GM23338 (cell line): Measurements from ENCODE around the gene SFI1. TPM values are rescaled to one million over a fixed set of nuclear protein-coding genes. Genes with fewer than 3 reads are reported as not detected.

Experiments used
- ATAC-seq: fragments of 200-7000 bp; cut with Tn5 transposase; 3 replicates; pipeline ENCODE4 v1.9.1; 2020
- DNase-seq: peaks from one replicate; pipeline ENCODE4 v3.0.0-alpha.2; 2015; ENCODE audit warnings: low spot score
- H2AFZ ChIP-seq: fragments of 200-600 bp; sonication (generic); 2 replicates; pipeline ENCODE4 v1.8.0; 2016; ENCODE audit warnings: antibody characterized with exemption, mild to moderate bottlenecking, moderate library complexity
- H3F3A ChIP-seq: fragments of 200-600 bp; sonication (generic); replicated peaks from 2 replicates; pipeline ENCODE4 v1.8.0; 2017; ENCODE audit warnings: antibody characterized with exemption, mixed run types, low read depth
- H3K27ac ChIP-seq: fragments of 200-600 bp; sonication (generic); 2 replicates; pipeline ENCODE4 v1.6.1; 2016; ENCODE audit warnings: low read depth
- H3K27me3 ChIP-seq: fragments of 200-600 bp; sonication (generic); 2 replicates; pipeline ENCODE4 v1.8.0; 2016; ENCODE audit warnings: mild to moderate bottlenecking, mixed run types, moderate library complexity; ENCODE audit not compliant: insufficient read depth
- H3K36me3 ChIP-seq: fragments of 200-600 bp; sonication (generic); 2 replicates; pipeline ENCODE4 v1.8.0; 2016; ENCODE audit warnings: mild to moderate bottlenecking; ENCODE audit not compliant: insufficient read depth
- H3K4me1 ChIP-seq: fragments of 200-600 bp; sonication (generic); 2 replicates; pipeline ENCODE4 v1.8.0; 2016; ENCODE audit warnings: mild to moderate bottlenecking, moderate library complexity; ENCODE audit not compliant: insufficient read depth
- H3K4me2 ChIP-seq: fragments of 200-600 bp; sonication (generic); 2 replicates; pipeline ENCODE4 v1.7.1; 2017; ENCODE audit warnings: mixed run types
- H3K4me3 ChIP-seq: fragments of 200-600 bp; sonication (generic); 2 replicates; pipeline ENCODE4 v1.6.1; 2016; ENCODE audit warnings: mixed run types
- H3K79me2 ChIP-seq: fragments of 200-600 bp; sonication (generic); replicated peaks from 2 replicates; pipeline ENCODE4 v1.8.0; 2017; ENCODE audit warnings: mild to moderate bottlenecking; ENCODE audit not compliant: insufficient read depth
- H3K9me2 ChIP-seq: fragments of 200-600 bp; sonication (generic); 2 replicates; pipeline ENCODE4 v1.8.0; 2017; ENCODE audit not compliant: insufficient read depth
- H4K20me1 ChIP-seq: fragments of 200-600 bp; sonication (generic); replicated peaks from 2 replicates; pipeline ENCODE4 v1.8.0; 2017; ENCODE audit warnings: mild to moderate bottlenecking; ENCODE audit not compliant: insufficient read depth
- H3K27ac Mint-ChIP-seq: 2 replicates; pipeline ENCODE4 v1.8.0; 2020; ENCODE audit warnings: inconsistent platforms, mild to moderate bottlenecking, moderate library complexity, mixed read lengths
- H3K27me3 Mint-ChIP-seq: 3 replicates; pipeline ENCODE4 v1.8.0; 2022; ENCODE audit warnings: low read depth, mild to moderate bottlenecking, moderate library complexity, mixed read lengths, inconsistent platforms; ENCODE audit not compliant: insufficient read depth, poor library complexity
- H3K36me3 Mint-ChIP-seq: 3 replicates; pipeline ENCODE4 v1.8.0; 2021; ENCODE audit warnings: low read depth, mild to moderate bottlenecking, inconsistent platforms, moderate library complexity, mixed read lengths
- H3K4me1 Mint-ChIP-seq: 3 replicates; pipeline ENCODE4 v1.8.0; 2020; ENCODE audit warnings: mild to moderate bottlenecking, inconsistent platforms, mixed read lengths
- H3K4me3 Mint-ChIP-seq: 3 replicates; pipeline ENCODE4 v1.8.0; 2021; ENCODE audit warnings: moderate library complexity, mild to moderate bottlenecking, inconsistent platforms, mixed read lengths
- H3K9me3 Mint-ChIP-seq: 3 replicates; pipeline ENCODE4 v1.8.0; 2020; ENCODE audit warnings: moderate library complexity, mild to moderate bottlenecking, inconsistent platforms, mixed read lengths
- CREB1 ChIP-seq: fragments of 250-450 bp; sonication (Bioruptor Pico); IDR thresholded peaks from 2 replicates; pipeline ENCODE4 v1.5.0; 2020; ENCODE audit warnings: low read depth, mild to moderate bottlenecking, moderate library complexity
- EZH2 ChIP-seq: fragments of 200-600 bp; sonication (generic); IDR thresholded peaks from one replicate; pipeline ENCODE4 v1.8.0; 2017; ENCODE audit warnings: antibody characterized with exemption, mild to moderate bottlenecking, low read depth; ENCODE audit not compliant: unreplicated experiment
- EZH2phosphoT487 ChIP-seq: fragments of 200-600 bp; sonication (generic); IDR thresholded peaks from one replicate; pipeline ENCODE4 v1.8.1; 2018; ENCODE audit warnings: antibody characterized with exemption; ENCODE audit not compliant: unreplicated experiment
- JUNB ChIP-seq: IDR thresholded peaks from one replicate; pipeline ENCODE4 v1.6.1; 2016; ENCODE audit warnings: antibody characterized with exemption; ENCODE audit not compliant: unreplicated experiment
- NANOG ChIP-seq: IDR thresholded peaks from 2 replicates; pipeline ENCODE4 v1.6.1; 2016; ENCODE audit warnings: antibody characterized with exemption, borderline replicate concordance
- POLR2AphosphoS5 ChIP-seq: IDR thresholded peaks from 2 replicates; pipeline ENCODE4 v1.6.1; 2016; ENCODE audit warnings: antibody characterized with exemption, low read depth
- STAT1 ChIP-seq: IDR thresholded peaks from one replicate; pipeline ENCODE4 v1.6.1; 2016; ENCODE audit warnings: antibody characterized with exemption; ENCODE audit not compliant: unreplicated experiment
- ZNF331 ChIP-seq: fragments of 250-450 bp; sonication (Bioruptor Pico); IDR thresholded peaks from 2 replicates; pipeline ENCODE4 v1.5.0; 2020; ENCODE audit warnings: low read depth, mild to moderate bottlenecking, moderate library complexity
- polyA plus RNA-seq: library from polyadenylated mRNA; unstranded; fragments of >200 nt; fragmentation: Nextera tagmentation; extraction: Ambion mirVana; gene quantifications from 2 replicates; pipeline ENCODE4 v1.2.1, GENCODE V29; 2016
- total RNA-seq: library from RNA; depleted of rRNA; stranded (reverse); fragments of >200 nt; shearing (Covaris generic); gene quantifications from 2 replicates; pipeline ENCODE4 v1.2.3, GENCODE V29; 2014
- TF ChIP-seq, protein P1 (sequence below), 2 experiments: fragments of 200-600 bp in 1 of 2; sonication (generic) in 1 of 2; conservative IDR thresholded peaks; 2 replicates each; pipeline versions ENCODE4 v1.5.1 to v1.6.1; 2016 to 2017; ENCODE audit warnings: antibody characterized with exemption in 2 of 2, low read depth in 2 of 2, mild to moderate bottlenecking in 2 of 2, moderate library complexity in 1 of 2

Gene SFI1
- total and polyA plus RNA-seq, 2 experiments from 2014 or later = 16.7 to 25.6 TPM

DNA sequence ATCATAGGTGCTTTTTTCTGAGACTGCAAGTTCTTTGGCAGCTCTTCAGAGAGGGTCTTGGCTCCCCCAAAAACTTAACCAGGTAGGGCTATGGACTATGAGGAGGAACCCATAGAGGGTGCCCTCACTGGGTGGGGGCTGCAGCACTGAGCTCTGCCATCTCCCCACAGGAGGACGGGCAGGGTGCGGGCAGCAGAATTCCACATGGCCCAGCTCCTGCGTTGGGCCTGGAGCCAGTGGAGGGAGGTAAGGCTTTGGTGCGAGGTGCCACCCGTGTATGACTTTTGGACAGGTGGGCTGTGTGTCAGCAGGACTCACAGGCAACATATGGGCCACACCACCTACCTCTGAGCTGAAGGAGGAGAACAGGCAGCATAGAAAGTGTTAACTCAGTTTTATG is 107.2 kb downstream of the SFI1 start:
- Mint-ChIP-seq H3K4me3 (no peak overlapping the region), H3K36me3 (no peaks in the 10 kb centered on the region), H3K9me3 (no peaks in the 10 kb centered on the region; the same call in 1 of the 3 replicates), H3K27ac (no peak overlapping the region), H3K4me1 (no peaks in the 10 kb centered on the region; the same call in 2 of the 3 replicates), H3K27me3 (peaks cover 8% of the 10 kb centered on the region)
- no peak overlapping the region for H3K4me2 ChIP-seq
- no peak overlapping the region for H2AFZ ChIP-seq
- no peaks in the 10 kb centered on the region for H3K4me1 ChIP-seq
- DNase-seq (no peak), ATAC-seq (no peak)
- H3K27ac ChIP-seq = no peak overlapping the region
- H4K20me1 ChIP-seq = no peaks in the 10 kb centered on the region
- TF ChIP-seq POLR2AphosphoS5 (no peak), CREB1 (CRISPR knock-in tag) (no peak), STAT1 (no peak)
- no peaks in the 10 kb centered on the region for H3K27me3 ChIP-seq
- no peaks in the 10 kb centered on the region for H3K79me2 ChIP-seq
- no peaks in the 10 kb centered on the region for H3K9me2 ChIP-seq
- H3K4me3 ChIP-seq = no peak overlapping the region
- no peaks in the 10 kb centered on the region for H3K36me3 ChIP-seq
- no peaks in the 10 kb centered on the region for H3F3A ChIP-seq

DNA sequence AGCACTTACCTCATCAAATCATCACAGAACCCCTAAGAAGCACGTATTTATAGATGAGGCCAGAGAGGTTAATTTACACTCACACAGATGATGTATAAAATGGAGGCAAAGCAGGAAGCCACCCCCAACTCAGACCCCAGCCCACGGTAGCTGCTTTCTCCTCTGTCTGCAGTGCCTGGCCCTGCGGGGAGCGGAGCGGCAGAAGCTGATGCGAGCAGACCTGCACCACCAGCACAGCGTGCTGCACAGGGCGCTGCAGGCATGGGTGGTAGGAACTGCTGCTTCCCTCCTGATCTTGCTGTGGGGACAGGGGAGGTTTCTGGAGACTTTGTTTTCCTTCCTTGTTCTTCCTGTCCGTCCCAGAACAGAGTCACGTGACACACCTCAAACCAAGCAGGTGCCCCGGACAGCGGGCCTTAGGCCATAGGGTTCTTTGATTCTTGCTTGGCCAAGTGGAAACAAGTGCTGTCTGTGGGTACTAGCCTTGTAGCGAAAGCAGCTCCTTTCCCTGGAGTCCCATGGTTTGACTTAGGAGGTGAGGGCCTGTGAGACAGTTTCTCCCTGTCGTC is 107.9 kb downstream of the SFI1 start:
- Histone ChIP-seq H3K36me3 (no peaks in the 10 kb centered on the region), H3K9me2 (no peaks in the 10 kb centered on the region), H3F3A (no peaks in the 10 kb centered on the region), H3K4me3 (no peak overlapping the region), H3K4me2 (no peak overlapping the region), H3K4me1 (no peaks in the 10 kb centered on the region), H3K27me3 (no peaks in the 10 kb centered on the region), H3K27ac (no peak overlapping the region), H3K79me2 (no peaks in the 10 kb centered on the region), H4K20me1 (no peaks in the 10 kb centered on the region), H2AFZ (no peak overlapping the region)
- TF ChIP-seq EZH2 = no peak
- TF ChIP-seq JUNB = no peak
- Mint-ChIP-seq H3K27me3 (peaks cover 8% of the 10 kb centered on the region), H3K4me1 (no peaks in the 10 kb centered on the region; the same call in 2 of the 3 replicates), H3K27ac (no peak overlapping the region), H3K9me3 (no peaks in the 10 kb centered on the region; the same call in 1 of the 3 replicates), H3K36me3 (no peaks in the 10 kb centered on the region), H3K4me3 (no peak overlapping the region)
- no peak for ATAC-seq
- DNase-seq = no peak

DNA sequence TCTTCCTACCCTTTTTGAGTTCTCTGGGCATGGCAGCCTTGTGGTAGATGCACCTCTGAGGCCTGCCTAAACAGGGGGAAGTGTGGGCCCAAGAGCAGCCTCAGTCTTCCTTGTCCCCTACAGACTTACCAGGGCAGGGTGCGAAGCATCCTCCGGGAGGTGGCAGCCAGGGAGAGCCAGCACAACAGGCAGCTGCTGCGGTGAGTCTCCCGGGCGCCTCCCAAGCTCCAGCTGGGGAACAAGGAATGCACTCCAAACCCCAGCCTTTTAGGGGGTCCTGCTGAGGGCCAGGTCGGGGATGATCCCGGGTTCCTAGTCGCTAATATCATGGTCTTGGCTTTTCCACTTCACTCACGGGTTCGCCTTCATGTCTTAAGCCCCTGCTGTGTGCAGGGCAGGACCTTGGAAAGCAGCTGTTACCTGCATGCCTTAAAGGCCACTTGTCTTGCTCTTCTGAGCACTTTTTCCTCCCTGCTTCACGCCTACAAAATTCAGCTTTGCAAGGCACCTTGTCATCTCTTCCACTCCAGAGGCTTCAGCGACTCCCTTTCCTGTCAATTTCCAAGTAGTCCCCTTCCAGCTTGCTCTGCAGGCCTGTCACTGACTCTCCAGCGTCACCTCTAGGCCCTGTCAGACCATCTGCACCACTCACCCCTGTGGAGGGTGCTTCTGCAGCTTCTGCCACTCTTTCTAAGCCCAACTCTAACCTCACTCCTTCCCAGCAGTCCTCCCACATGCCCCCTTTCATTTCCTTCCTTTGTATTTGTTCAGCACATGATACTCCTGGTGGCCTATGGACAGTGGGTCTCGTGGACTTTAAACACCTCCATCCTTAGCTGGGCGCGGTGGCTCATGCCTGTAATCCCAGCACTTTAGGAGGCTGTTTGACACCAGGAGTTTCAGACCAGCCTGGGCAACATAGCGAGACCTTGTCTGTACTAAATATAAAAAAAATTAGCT is 108.7 kb downstream of the SFI1 start:
- DNase-seq = no peak
- Histone ChIP-seq H4K20me1 (no peaks in the 10 kb centered on the region), H3F3A (no peaks in the 10 kb centered on the region), H3K4me1 (no peaks in the 10 kb centered on the region), H3K9me2 (no peaks in the 10 kb centered on the region), H3K36me3 (no peaks in the 10 kb centered on the region), H3K79me2 (no peaks in the 10 kb centered on the region), H3K27ac (no peak overlapping the region), H3K4me3 (no peak overlapping the region), H3K27me3 (no peaks in the 10 kb centered on the region), H2AFZ (no peak overlapping the region), H3K4me2 (no peak overlapping the region)
- no peak for TF ChIP-seq ZNF331
- no peak for TF ChIP-seq STAT1
- no peak for TF ChIP-seq EZH2phosphoT487
- TF ChIP-seq, protein P1, sequence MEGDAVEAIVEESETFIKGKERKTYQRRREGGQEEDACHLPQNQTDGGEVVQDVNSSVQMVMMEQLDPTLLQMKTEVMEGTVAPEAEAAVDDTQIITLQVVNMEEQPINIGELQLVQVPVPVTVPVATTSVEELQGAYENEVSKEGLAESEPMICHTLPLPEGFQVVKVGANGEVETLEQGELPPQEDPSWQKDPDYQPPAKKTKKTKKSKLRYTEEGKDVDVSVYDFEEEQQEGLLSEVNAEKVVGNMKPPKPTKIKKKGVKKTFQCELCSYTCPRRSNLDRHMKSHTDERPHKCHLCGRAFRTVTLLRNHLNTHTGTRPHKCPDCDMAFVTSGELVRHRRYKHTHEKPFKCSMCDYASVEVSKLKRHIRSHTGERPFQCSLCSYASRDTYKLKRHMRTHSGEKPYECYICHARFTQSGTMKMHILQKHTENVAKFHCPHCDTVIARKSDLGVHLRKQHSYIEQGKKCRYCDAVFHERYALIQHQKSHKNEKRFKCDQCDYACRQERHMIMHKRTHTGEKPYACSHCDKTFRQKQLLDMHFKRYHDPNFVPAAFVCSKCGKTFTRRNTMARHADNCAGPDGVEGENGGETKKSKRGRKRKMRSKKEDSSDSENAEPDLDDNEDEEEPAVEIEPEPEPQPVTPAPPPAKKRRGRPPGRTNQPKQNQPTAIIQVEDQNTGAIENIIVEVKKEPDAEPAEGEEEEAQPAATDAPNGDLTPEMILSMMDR (conservative IDR thresholded peaks at IDR 0.05; ENCODE audit: low read depth in 2 of 2) = 0 out of 4 replicates have a peak, but pooled peaks of 1 of the 2 experiments have one; percentile 0
- TF ChIP-seq NANOG = no peak
- ATAC-seq = peak; percentile 33
- H3K4me1 Mint-ChIP-seq = no peaks in the 10 kb centered on the region; the same call in 2 of the 3 replicates
- no peaks in the 10 kb centered on the region; the same call in 1 of the 3 replicates for H3K9me3 Mint-ChIP-seq
- H3K27me3 Mint-ChIP-seq = peaks cover 11% of the 10 kb centered on the region
- no peak overlapping the region for H3K4me3 Mint-ChIP-seq
- H3K27ac Mint-ChIP-seq = no peak overlapping the region
- H3K36me3 Mint-ChIP-seq = no peaks in the 10 kb centered on the region
